Measurements from ENCODE around the gene C11orf24.
"Not testable (repeated sequence)": the region's sequence is repeated elsewhere in the genome, so short reads cannot be mapped to it uniquely, and the experiment has no call there.

GRCh38 chr11:68243847-68244246, 27.9 kb downstream of the C11orf24 start:
- TF ChIP-seq CTCF, POLR2AphosphoS5, POLR2A (IDR thresholded peaks at IDR 0.05): not testable (repeated sequence)
